OCI-LY1 (cell line): ENCODE data around the gene FNIP1.

Experiments used
- EZH2 ChIP-seq: fragments of 200-600 bp; sonication (generic), shearing (Covaris generic); IDR thresholded peaks from 2 replicates; pipeline ENCODE4 v1.8.0; 2017; ENCODE audit warnings: borderline replicate concordance, mixed run types, mild to moderate bottlenecking, antibody characterized with exemption, low read length, moderate library complexity, mixed read lengths
- TF ChIP-seq, protein P1 (sequence below): fragments of 200-600 bp; sonication (generic), shearing (Covaris generic); IDR thresholded peaks from 2 replicates; pipeline ENCODE4 v1.5.1; 2017; ENCODE audit warnings: mild to moderate bottlenecking, antibody characterized with exemption, low read length, moderate library complexity, mixed read lengths

DNA sequence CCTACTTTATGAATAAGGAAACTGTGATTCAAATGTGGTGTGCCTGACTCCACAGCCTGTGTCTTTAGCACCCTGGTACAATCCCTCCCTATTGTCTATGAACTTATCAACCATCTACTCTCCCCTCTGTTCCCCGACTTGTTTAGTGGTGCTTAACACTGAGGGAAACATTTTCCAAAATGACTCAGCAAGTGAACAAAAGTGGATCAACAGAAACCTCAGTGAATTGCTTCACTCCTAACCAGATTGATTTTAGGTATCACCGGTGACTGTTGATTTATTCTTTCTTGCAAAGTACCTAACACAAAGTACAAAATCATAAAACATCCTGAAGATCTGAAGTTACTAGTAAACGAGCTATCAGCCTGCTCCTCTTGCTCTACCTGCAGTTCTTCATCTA, 119.7 kb downstream of the FNIP1 start:
- TF ChIP-seq, protein P1, sequence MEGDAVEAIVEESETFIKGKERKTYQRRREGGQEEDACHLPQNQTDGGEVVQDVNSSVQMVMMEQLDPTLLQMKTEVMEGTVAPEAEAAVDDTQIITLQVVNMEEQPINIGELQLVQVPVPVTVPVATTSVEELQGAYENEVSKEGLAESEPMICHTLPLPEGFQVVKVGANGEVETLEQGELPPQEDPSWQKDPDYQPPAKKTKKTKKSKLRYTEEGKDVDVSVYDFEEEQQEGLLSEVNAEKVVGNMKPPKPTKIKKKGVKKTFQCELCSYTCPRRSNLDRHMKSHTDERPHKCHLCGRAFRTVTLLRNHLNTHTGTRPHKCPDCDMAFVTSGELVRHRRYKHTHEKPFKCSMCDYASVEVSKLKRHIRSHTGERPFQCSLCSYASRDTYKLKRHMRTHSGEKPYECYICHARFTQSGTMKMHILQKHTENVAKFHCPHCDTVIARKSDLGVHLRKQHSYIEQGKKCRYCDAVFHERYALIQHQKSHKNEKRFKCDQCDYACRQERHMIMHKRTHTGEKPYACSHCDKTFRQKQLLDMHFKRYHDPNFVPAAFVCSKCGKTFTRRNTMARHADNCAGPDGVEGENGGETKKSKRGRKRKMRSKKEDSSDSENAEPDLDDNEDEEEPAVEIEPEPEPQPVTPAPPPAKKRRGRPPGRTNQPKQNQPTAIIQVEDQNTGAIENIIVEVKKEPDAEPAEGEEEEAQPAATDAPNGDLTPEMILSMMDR, result no peak
- no peak for TF ChIP-seq EZH2
